ENCODE results near the gene SH3RF1.

DNA sequence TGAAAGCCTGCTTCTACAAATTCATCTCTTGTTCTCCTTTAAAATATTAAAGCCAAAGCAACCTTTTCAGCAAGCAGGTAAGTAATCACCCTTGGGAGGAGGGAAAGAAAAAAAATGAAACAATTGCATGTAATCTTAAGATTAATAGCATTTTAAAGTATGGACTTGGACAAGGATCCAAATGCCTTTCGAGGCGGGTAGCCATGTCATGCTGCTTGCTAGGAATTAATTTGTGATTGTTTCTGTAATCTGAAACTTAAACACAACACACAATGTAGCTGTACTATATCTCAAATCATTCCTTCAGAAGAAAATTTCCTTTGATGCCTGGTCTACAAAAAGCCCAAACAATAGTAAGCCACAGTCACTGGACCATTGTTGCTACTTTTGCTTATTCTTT is 148.3 kb downstream of the SH3RF1 start:
- TF ChIP-seq, protein P1, sequence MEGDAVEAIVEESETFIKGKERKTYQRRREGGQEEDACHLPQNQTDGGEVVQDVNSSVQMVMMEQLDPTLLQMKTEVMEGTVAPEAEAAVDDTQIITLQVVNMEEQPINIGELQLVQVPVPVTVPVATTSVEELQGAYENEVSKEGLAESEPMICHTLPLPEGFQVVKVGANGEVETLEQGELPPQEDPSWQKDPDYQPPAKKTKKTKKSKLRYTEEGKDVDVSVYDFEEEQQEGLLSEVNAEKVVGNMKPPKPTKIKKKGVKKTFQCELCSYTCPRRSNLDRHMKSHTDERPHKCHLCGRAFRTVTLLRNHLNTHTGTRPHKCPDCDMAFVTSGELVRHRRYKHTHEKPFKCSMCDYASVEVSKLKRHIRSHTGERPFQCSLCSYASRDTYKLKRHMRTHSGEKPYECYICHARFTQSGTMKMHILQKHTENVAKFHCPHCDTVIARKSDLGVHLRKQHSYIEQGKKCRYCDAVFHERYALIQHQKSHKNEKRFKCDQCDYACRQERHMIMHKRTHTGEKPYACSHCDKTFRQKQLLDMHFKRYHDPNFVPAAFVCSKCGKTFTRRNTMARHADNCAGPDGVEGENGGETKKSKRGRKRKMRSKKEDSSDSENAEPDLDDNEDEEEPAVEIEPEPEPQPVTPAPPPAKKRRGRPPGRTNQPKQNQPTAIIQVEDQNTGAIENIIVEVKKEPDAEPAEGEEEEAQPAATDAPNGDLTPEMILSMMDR (IDR thresholded peaks at IDR 0.05): no peak
- no peak for TF ChIP-seq POLR2A (IDR thresholded peaks at IDR 0.05)

Measured in uterus (tissue), 2 donors.